ENCODE results near the gene SLC2A13.

DNA sequence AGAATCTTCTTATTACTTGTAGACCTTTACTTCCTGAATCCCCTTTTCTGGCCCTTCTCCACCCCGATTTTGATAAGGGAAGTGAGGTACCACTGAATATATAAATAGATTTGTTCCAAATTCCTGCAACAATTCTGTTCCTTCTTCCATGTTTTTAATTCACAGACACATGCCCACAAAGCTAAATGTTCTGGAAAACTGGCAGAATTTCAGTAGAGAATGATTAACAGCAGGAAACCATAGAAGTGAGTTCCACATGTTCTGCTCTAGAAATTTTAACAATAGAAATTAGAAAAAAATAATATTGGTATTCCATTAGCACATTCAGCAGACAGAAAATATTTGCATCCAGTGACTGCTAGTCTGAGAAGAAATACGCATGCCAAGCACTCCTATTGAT lies 139.6 kb downstream of the SLC2A13 start:
- TF ChIP-seq, protein P1, sequence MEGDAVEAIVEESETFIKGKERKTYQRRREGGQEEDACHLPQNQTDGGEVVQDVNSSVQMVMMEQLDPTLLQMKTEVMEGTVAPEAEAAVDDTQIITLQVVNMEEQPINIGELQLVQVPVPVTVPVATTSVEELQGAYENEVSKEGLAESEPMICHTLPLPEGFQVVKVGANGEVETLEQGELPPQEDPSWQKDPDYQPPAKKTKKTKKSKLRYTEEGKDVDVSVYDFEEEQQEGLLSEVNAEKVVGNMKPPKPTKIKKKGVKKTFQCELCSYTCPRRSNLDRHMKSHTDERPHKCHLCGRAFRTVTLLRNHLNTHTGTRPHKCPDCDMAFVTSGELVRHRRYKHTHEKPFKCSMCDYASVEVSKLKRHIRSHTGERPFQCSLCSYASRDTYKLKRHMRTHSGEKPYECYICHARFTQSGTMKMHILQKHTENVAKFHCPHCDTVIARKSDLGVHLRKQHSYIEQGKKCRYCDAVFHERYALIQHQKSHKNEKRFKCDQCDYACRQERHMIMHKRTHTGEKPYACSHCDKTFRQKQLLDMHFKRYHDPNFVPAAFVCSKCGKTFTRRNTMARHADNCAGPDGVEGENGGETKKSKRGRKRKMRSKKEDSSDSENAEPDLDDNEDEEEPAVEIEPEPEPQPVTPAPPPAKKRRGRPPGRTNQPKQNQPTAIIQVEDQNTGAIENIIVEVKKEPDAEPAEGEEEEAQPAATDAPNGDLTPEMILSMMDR (IDR thresholded peaks at IDR 0.05 in 8 of 11, conservative IDR thresholded peaks at IDR 0.05 in 3 of 11), result no peak
- no peak for TF ChIP-seq POLR2A (IDR thresholded peaks at IDR 0.05)
